C4-2B (cell line): ENCODE measurements around the gene ABCG1.

Experiments
- CTCF ChIP-seq: fragments of 450-650 bp; conservative IDR thresholded peaks from 2 replicates; pipeline ENCODE4 v1.5.1; 2017; ENCODE audit warnings: mild to moderate bottlenecking
- ZFX ChIP-seq: fragments of 450-650 bp; IDR thresholded peaks from 2 replicates; pipeline ENCODE4 v1.6.1; 2017

- TF ChIP-seq CTCF (no peak), ZFX (no peak)
These were observed 93.1 kb downstream of the ABCG1 start for GRCh38 chr21:42311816-42312625.
